GM12878 (cell line): ENCODE data around the gene ANO8. TPM values are rescaled to one million over a fixed set of nuclear protein-coding genes. Genes with fewer than 3 reads are reported as not detected.

Source experiments
- CBX5 ChIP-seq: sonication (generic); IDR thresholded peaks from 2 replicates; pipeline ENCODE4 v1.6.1; 2016; ENCODE audit warnings: low read depth, moderate library complexity, mild to moderate bottlenecking, inconsistent platforms
- CEBPB ChIP-seq, 2 experiments: fragments of 150-350 bp in 1 of 2; IDR thresholded peaks; 2 replicates each; pipeline ENCODE4 v1.6.1; 2012 to 2014; ENCODE audit warnings: low read depth in 2 of 2, low read length in 2 of 2, borderline replicate concordance in 1 of 2, inconsistent platforms in 1 of 2
- NFYA ChIP-seq: IDR thresholded peaks from 2 replicates; pipeline ENCODE4 v1.6.1; 2011; ENCODE audit warnings: low read depth, mild to moderate bottlenecking, low read length, improper control_type of control experiment, borderline replicate concordance
- PBX3 ChIP-seq: IDR thresholded peaks from 2 replicates; pipeline ENCODE4 v1.6.1; 2011; ENCODE audit warnings: mild to moderate bottlenecking, low read depth, low read length, moderate library complexity; ENCODE audit not compliant: insufficient replicate concordance
- RAD51 ChIP-seq: fragments of 450-650 bp; IDR thresholded peaks from 2 replicates; pipeline ENCODE4 v1.6.1; 2016; ENCODE audit warnings: moderate library complexity, mild to moderate bottlenecking, inconsistent platforms
- SKIL ChIP-seq: fragments of 450-650 bp; IDR thresholded peaks from 2 replicates; pipeline ENCODE4 v1.6.1; 2017; ENCODE audit warnings: mild to moderate bottlenecking, low read depth, inconsistent platforms; ENCODE audit not compliant: poor library complexity, severe bottlenecking
- SMAD5 ChIP-seq: IDR thresholded peaks from 2 replicates; pipeline ENCODE4 v1.6.1; 2016; ENCODE audit warnings: antibody characterized with exemption, low read depth
- SREBF1 ChIP-seq: IDR thresholded peaks from 2 replicates; pipeline ENCODE4 v1.6.1; 2012; ENCODE audit warnings: mild to moderate bottlenecking, low read length
- STAT1 ChIP-seq: fragments of 450-650 bp; conservative IDR thresholded peaks from 2 replicates; pipeline ENCODE4 v1.6.1; 2014; ENCODE audit warnings: antibody characterized with exemption, mild to moderate bottlenecking
- TCF12 ChIP-seq: IDR thresholded peaks from 2 replicates; pipeline ENCODE4 v1.6.1; 2011; ENCODE audit warnings: low read depth, mild to moderate bottlenecking, low read length
- YBX1 ChIP-seq: fragments of 450-650 bp; IDR thresholded peaks from 2 replicates; pipeline ENCODE4 v1.6.1; 2016; ENCODE audit warnings: antibody characterized with exemption
- YY1 ChIP-seq: IDR thresholded peaks from 2 replicates; pipeline ENCODE4 v1.6.1; 2011; ENCODE audit warnings: low read depth, mild to moderate bottlenecking, low read length
- ZBTB4 ChIP-seq: fragments of 450-650 bp; formaldehyde crosslinking; IDR thresholded peaks from 2 replicates; pipeline ENCODE4 v1.4.0; 2022; ENCODE audit warnings: mild to moderate bottlenecking, moderate library complexity
- ZNF384 ChIP-seq: IDR thresholded peaks from 2 replicates; pipeline ENCODE4 v1.6.1; 2012; ENCODE audit warnings: low read depth, mild to moderate bottlenecking, low read length, improper control_type of control experiment, borderline replicate concordance
- polyA plus RNA-seq, 11 experiments: library from polyadenylated mRNA; depleted of rRNA in 4 of 11; unstranded in 6 of 11; stranded (reverse) in 5 of 11; fragments of >200 nt; fragmentation: Nextera tagmentation in 4 of 11; fragmentation: Illumina TruSeq in 1 of 11; extraction: Ambion mirVana in 4 of 11; extraction: Trizol in 1 of 11; gene quantifications; 1 replicate in 1 of 11; 2 replicates in 10 of 11; pipeline versions ENCODE4 v1.2.1 to v1.2.3, GENCODE V29; 2011 to 2016; ENCODE audit warnings: inconsistent platforms in 2 of 11, missing spikeins in 2 of 11, low read depth in 1 of 11
- total RNA-seq, 4 experiments: library from RNA; depleted of rRNA in 3 of 4; stranded (reverse); fragments of >200 nt in 3 of 4; fragmentation: Illumina TruSeq in 1 of 4; extraction: Trizol in 1 of 4; gene quantifications; 2 replicates each; pipeline versions ENCODE4 v1.2.1 to v1.2.3, GENCODE V29; 2013 to 2021
- TF ChIP-seq, protein P1 (sequence below): IDR thresholded peaks from 2 replicates; pipeline ENCODE4 v1.6.1; 2012; ENCODE audit warnings: low read length, inconsistent platforms
- TF ChIP-seq, protein P2 (sequence below): IDR thresholded peaks from 2 replicates; pipeline ENCODE4 v1.6.1; 2012; ENCODE audit warnings: mild to moderate bottlenecking, low read depth, low read length
- TF ChIP-seq, protein P3 (sequence below): IDR thresholded peaks from 2 replicates; pipeline ENCODE4 v1.6.1; 2012; ENCODE audit warnings: low read depth, low read length, improper control_type of control experiment

Gene ANO8
- total and polyA plus RNA-seq, 10 of the 15 experiments (the other 5 are each of a cell fraction or from before 2014, with no cell fraction given) = 0.04 to 6.7 (median 1.1) TPM

GRCh38 chr19:17346109-17346671 is 11.5 kb upstream of the ANO8 start (continued):
- TF ChIP-seq ZBTB4 (CRISPR knock-in tag) (no peak), RAD51 (no peak), YY1 (peak; percentile 79), STAT1 (0 out of 2 replicates have a peak, but pooled peaks have one; percentile 34), PBX3 (no peak), SREBF1 (no peak), SMAD5 (no peak), NFYA (no peak), CBX5 (no peak), ZNF384 (no peak), SKIL (no peak), CEBPB (IDR thresholded peaks at IDR 0.05; ENCODE audit: borderline replicate concordance in 1 of 2, low read depth in 2 of 2, low read length in 2 of 2) (no peak), TCF12 (no peak), YBX1 (no peak)
- TF ChIP-seq, protein P1, sequence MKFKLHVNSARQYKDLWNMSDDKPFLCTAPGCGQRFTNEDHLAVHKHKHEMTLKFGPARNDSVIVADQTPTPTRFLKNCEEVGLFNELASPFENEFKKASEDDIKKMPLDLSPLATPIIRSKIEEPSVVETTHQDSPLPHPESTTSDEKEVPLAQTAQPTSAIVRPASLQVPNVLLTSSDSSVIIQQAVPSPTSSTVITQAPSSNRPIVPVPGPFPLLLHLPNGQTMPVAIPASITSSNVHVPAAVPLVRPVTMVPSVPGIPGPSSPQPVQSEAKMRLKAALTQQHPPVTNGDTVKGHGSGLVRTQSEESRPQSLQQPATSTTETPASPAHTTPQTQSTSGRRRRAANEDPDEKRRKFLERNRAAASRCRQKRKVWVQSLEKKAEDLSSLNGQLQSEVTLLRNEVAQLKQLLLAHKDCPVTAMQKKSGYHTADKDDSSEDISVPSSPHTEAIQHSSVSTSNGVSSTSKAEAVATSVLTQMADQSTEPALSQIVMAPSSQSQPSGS = no peak
- TF ChIP-seq, protein P2, sequence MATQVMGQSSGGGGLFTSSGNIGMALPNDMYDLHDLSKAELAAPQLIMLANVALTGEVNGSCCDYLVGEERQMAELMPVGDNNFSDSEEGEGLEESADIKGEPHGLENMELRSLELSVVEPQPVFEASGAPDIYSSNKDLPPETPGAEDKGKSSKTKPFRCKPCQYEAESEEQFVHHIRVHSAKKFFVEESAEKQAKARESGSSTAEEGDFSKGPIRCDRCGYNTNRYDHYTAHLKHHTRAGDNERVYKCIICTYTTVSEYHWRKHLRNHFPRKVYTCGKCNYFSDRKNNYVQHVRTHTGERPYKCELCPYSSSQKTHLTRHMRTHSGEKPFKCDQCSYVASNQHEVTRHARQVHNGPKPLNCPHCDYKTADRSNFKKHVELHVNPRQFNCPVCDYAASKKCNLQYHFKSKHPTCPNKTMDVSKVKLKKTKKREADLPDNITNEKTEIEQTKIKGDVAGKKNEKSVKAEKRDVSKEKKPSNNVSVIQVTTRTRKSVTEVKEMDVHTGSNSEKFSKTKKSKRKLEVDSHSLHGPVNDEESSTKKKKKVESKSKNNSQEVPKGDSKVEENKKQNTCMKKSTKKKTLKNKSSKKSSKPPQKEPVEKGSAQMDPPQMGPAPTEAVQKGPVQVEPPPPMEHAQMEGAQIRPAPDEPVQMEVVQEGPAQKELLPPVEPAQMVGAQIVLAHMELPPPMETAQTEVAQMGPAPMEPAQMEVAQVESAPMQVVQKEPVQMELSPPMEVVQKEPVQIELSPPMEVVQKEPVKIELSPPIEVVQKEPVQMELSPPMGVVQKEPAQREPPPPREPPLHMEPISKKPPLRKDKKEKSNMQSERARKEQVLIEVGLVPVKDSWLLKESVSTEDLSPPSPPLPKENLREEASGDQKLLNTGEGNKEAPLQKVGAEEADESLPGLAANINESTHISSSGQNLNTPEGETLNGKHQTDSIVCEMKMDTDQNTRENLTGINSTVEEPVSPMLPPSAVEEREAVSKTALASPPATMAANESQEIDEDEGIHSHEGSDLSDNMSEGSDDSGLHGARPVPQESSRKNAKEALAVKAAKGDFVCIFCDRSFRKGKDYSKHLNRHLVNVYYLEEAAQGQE = no peak
- TF ChIP-seq, protein P3, sequence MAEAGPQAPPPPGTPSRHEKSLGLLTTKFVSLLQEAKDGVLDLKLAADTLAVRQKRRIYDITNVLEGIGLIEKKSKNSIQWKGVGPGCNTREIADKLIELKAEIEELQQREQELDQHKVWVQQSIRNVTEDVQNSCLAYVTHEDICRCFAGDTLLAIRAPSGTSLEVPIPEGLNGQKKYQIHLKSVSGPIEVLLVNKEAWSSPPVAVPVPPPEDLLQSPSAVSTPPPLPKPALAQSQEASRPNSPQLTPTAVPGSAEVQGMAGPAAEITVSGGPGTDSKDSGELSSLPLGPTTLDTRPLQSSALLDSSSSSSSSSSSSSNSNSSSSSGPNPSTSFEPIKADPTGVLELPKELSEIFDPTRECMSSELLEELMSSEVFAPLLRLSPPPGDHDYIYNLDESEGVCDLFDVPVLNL = no peak
